Peyer's patch (tissue), 4 donors: ENCODE data around the gene SLC7A6. TPM values are rescaled to one million over a fixed set of nuclear protein-coding genes. Genes with fewer than 3 reads are reported as not detected.

Source experiments
- DNase-seq, 3 donors: peaks; one replicate each; pipeline ENCODE4 v3.0.0-alpha.2; 2017 to 2019
- H3K27ac ChIP-seq, 4 donors: fragments of 200-600 bp; sonication (generic); one replicate each; pipeline ENCODE4 v1.5.1; 2016 to 2019
- H3K27me3 ChIP-seq, 2 donors: fragments of 200-600 bp; sonication (generic); one replicate each; pipeline ENCODE4 v1.5.1; 2019
- H3K36me3 ChIP-seq, 3 donors: fragments of 200-600 bp; sonication (generic); one replicate each; pipeline ENCODE4 v1.5.1; 2016 to 2019
- H3K4me1 ChIP-seq, 4 donors: fragments of 200-600 bp; sonication (generic); one replicate each; pipeline ENCODE4 v1.5.1; 2016 to 2019
- H3K4me3 ChIP-seq, 4 donors: fragments of 200-600 bp; sonication (generic); 1 replicate in 3 of 4; 2 replicates in 1 of 4; pipeline ENCODE4 v1.5.1; 2016 to 2019; ENCODE audit warnings: mild to moderate bottlenecking in 1 of 4
- H3K9me3 ChIP-seq, 4 donors: fragments of 200-600 bp; sonication (generic); one replicate each; pipeline ENCODE4 v1.5.1; 2016 to 2019; ENCODE audit warnings: mild to moderate bottlenecking in 1 of 4
- CTCF ChIP-seq, 6 experiments: fragments of 450-650 bp in 4 of 6; fragments of 200-600 bp in 2 of 6; sonication (generic) in 1 of 6; IDR thresholded peaks; one replicate each; pipeline ENCODE4 v1.5.1; 2017 to 2019; ENCODE audit warnings: antibody characterized with exemption in 6 of 6, mild to moderate bottlenecking in 3 of 6, moderate library complexity in 1 of 6
- POLR2A ChIP-seq, 2 donors: fragments of 450-650 bp; IDR thresholded peaks; one replicate each; pipeline ENCODE4 v1.5.1; 2017; ENCODE audit warnings: antibody characterized with exemption in 2 of 2, mild to moderate bottlenecking in 2 of 2, moderate library complexity in 2 of 2
- total RNA-seq, 4 donors: library from RNA; depleted of rRNA; stranded (reverse); fragments of >200 nt; gene quantifications; one replicate each; pipeline ENCODE4 v1.1.0, GENCODE V29; 2016

SLC7A6 gene
- total RNA-seq, 4 donors from 2014 or later, result 19.9 to 83.3 (median 46.4) TPM

- H3K27me3 ChIP-seq, result no peaks in the 10 kb centered on the region
- peak overlapping the region; percentile 96 to 99 (median 98) for H3K27ac ChIP-seq
- H3K36me3 ChIP-seq, result peaks cover 0 to 17% (median 0%) of the 10 kb centered on the region in 3 donors
- H3K4me3 ChIP-seq, result peak overlapping the region; percentile 81 to 91 (median 82)
- TF ChIP-seq CTCF (IDR thresholded peaks at IDR 0.05) (no peak), POLR2A (IDR thresholded peaks at IDR 0.05) (no peak)
- H3K4me1 ChIP-seq, result peaks cover 0 to 32% (median 9%) of the 10 kb centered on the region in 4 donors
- no peak for DNase-seq
- no peaks in the 10 kb centered on the region for H3K9me3 ChIP-seq
Measured at GRCh38 chr16:68263559-68264127, 683 bp upstream of the SLC7A6 start.

DNA sequence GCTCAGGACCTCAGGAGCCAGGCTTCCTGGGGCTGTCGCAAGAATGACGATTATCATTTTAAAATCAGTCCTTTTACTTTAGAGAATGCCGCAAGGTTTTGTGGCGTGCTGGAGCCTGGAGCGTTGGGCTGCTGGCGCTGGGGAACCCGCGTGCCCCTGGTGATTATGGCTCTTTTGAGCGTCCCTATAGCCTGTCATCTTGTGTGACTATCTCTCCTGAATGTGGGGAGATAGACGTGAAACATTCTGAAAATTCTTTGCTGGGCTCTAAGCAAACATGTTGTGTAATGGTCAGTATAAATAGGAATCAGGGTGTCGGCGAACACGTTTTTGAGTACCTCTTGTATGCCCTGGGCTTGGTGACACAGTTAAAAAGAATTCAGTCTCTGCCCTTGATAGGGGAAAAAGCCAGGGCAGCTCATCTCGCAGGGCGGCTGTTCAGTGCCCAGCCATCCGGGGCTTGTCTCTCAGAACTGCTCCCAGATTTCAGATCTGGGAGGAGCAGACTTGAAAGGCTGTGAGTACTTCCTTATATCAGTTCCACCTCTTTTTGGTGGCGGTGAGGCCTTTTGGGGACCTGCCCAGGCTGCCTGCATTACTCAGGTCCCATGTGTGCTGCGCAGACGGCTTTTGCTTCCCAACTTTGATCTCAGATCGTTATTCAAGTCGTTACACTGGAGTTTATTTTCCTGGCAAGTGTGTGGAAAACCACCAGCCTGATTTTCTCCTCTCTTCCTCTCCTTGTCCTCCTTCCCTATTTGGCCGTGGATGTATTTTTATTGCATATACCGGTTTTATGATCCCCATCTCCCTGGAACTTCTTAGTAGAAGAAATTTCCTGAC, 973 bp downstream of the SLC7A6 start:
- no peaks in the 10 kb centered on the region for H3K9me3 ChIP-seq
- H3K4me3 ChIP-seq, result peak overlapping the region; percentile 81 to 91 (median 82)
- H3K4me1 ChIP-seq, result peaks cover 0 to 37% (median 9%) of the 10 kb centered on the region in 4 donors
- DNase-seq, result peak; percentile 62 to 78 (median 72)
- peak overlapping the region; percentile 96 to 99 (median 98) for H3K27ac ChIP-seq
- TF ChIP-seq CTCF (IDR thresholded peaks at IDR 0.05) (no peak), POLR2A (IDR thresholded peaks at IDR 0.05) (peak in 1 of 2 donors; percentile 30)
- no peaks in the 10 kb centered on the region for H3K27me3 ChIP-seq
- H3K36me3 ChIP-seq, result peaks cover 0 to 2% (median 0%) of the 10 kb centered on the region in 3 donors

DNA sequence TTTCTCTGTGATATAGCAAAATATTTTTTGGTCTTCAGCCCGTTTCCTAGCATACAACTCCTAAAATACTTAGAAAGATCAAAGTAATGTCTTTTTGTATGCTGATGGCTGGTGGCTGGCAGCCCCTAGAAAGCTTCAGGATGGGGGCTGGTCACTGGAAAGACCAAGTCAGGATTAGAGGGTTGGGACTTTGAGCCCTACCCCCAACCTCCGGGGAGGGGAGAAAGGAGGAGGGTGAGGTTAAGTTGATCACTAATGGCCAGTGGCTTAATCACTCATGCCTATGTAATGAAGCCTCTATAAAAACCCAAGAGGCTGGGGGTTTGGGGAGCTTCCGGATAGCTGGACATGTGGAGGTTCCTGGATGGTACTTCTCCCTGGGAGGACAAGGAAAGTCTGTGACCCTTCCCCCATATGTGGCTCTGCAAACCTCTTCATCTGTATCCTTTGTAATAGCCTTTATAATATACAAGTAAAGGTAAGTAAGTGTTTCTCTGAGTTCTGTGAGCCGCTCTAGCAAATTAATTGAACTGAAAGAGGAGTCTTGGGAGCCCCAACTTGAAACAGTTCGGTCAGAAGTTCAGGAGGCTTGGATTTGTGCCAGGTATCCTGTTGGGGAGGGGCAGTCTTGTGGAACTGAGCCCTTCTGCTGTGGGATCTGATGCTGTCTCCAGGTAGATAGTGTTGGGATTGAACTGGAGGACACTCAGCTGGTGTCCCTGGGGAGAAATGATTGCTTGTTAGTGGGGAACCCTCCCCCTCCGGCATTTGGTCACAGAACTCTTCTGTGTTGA, 3.5 kb downstream of the SLC7A6 start:
- Histone ChIP-seq H3K36me3 (no peaks in the 10 kb centered on the region), H3K27ac (peak overlapping the region in 1 of 4 donors; percentile 7), H3K9me3 (no peaks in the 10 kb centered on the region), H3K27me3 (no peaks in the 10 kb centered on the region), H3K4me1 (peaks cover 0 to 37% (median 15%) of the 10 kb centered on the region in 4 donors), H3K4me3 (no peak overlapping the region)
- no peak for DNase-seq
- TF ChIP-seq CTCF (IDR thresholded peaks at IDR 0.05), result no peak
- TF ChIP-seq POLR2A (IDR thresholded peaks at IDR 0.05), result no peak

GRCh38 chr16:68269793-68270192, 5.5 kb downstream of the SLC7A6 start:
- H3K9me3 ChIP-seq, result no peaks in the 10 kb centered on the region
- no peak for DNase-seq
- TF ChIP-seq CTCF (IDR thresholded peaks at IDR 0.05), result no peak
- no peak for TF ChIP-seq POLR2A (IDR thresholded peaks at IDR 0.05)
- H3K4me1 ChIP-seq, result peaks cover 0 to 32% (median 26%) of the 10 kb centered on the region in 4 donors
- no peaks in the 10 kb centered on the region for H3K27me3 ChIP-seq
- H3K36me3 ChIP-seq, result peaks cover 0 to 10% (median 0%) of the 10 kb centered on the region in 3 donors
- H3K27ac ChIP-seq, result no peak overlapping the region
- no peak overlapping the region for H3K4me3 ChIP-seq

DNA sequence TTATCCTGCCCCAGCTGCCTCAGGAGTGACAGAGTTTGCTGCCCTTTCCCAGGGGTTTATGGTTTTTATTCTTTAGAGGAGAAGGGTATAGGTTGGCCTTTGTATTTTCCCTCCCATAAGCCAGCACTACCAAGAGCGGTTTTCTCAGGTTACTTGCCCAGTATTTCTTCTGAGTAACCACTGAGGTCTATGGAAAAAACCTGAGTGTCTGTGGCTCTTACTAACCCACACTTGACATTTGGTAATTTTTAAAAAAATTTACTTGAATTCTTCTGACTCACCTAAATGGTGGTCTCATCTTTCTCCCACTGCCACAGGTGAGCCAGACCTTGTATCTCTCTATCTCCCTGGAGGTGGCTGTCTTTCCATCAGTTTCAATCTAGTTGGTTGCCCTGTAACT, 6.0 kb downstream of the SLC7A6 start:
- Histone ChIP-seq H3K27ac (no peak overlapping the region), H3K36me3 (peaks cover 0 to 16% (median 0%) of the 10 kb centered on the region in 3 donors), H3K4me3 (no peak overlapping the region), H3K27me3 (no peaks in the 10 kb centered on the region), H3K9me3 (no peaks in the 10 kb centered on the region), H3K4me1 (peaks cover 0 to 36% (median 25%) of the 10 kb centered on the region in 4 donors)
- no peak for TF ChIP-seq CTCF (IDR thresholded peaks at IDR 0.05)
- no peak for TF ChIP-seq POLR2A (IDR thresholded peaks at IDR 0.05)
- DNase-seq, result no peak
